OCI-LY1 (cell line): ENCODE data around the gene TMEM106C.

ENCODE experiments used
- EZH2 ChIP-seq: fragments of 200-600 bp; sonication (generic), shearing (Covaris generic); IDR thresholded peaks from 2 replicates; pipeline ENCODE4 v1.8.0; 2017; ENCODE audit warnings: borderline replicate concordance, mixed run types, mild to moderate bottlenecking, antibody characterized with exemption, low read length, moderate library complexity, mixed read lengths
- TF ChIP-seq, protein P1 (sequence below): fragments of 200-600 bp; sonication (generic), shearing (Covaris generic); IDR thresholded peaks from 2 replicates; pipeline ENCODE4 v1.5.1; 2017; ENCODE audit warnings: mild to moderate bottlenecking, antibody characterized with exemption, low read length, moderate library complexity, mixed read lengths

DNA sequence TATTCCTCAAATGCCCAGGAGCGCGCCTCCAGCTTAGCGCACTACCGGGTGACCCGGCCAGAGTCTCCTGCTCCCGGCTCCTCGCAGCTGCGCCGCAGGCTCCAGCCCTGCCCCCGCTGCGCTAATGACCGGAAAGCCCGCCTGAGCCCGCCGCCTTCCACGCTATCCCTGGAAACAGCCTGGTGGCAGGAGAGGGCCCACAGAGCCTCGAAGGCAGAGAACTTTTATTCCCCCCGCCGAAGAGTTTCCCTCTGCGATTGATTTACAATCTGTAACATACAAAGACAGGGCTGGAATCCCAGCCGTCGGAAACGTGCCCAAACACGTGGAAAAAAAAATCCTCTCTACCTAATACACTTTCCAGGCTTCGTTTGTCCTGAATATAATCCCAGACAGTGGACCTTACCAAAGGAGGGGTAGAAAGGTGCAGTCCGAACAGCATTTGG lies 39.4 kb downstream of the TMEM106C start:
- TF ChIP-seq, protein P1, sequence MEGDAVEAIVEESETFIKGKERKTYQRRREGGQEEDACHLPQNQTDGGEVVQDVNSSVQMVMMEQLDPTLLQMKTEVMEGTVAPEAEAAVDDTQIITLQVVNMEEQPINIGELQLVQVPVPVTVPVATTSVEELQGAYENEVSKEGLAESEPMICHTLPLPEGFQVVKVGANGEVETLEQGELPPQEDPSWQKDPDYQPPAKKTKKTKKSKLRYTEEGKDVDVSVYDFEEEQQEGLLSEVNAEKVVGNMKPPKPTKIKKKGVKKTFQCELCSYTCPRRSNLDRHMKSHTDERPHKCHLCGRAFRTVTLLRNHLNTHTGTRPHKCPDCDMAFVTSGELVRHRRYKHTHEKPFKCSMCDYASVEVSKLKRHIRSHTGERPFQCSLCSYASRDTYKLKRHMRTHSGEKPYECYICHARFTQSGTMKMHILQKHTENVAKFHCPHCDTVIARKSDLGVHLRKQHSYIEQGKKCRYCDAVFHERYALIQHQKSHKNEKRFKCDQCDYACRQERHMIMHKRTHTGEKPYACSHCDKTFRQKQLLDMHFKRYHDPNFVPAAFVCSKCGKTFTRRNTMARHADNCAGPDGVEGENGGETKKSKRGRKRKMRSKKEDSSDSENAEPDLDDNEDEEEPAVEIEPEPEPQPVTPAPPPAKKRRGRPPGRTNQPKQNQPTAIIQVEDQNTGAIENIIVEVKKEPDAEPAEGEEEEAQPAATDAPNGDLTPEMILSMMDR: no peak
- no peak for TF ChIP-seq EZH2
